Activated CD4-positive, alpha-beta T cell treated with anti-CD3 and anti-CD28 coated beads, Interleukin-2, amount 50 U/mL, for 48 hours (primary cell): Measurements from ENCODE around the gene SMAD4.
A peak's percentile ranks its signal among the peaks of the same experiment; 100 is the strongest.
"Not testable (repeated sequence)": the region's sequence is repeated elsewhere in the genome, so short reads cannot be mapped to it uniquely, and the experiment has no call there.

ENCODE experiments used
- DNase-seq, 2 experiments: peaks; one replicate each; pipeline ENCODE4 v3.0.0-alpha.2; 2020

SMAD4 gene

DNA sequence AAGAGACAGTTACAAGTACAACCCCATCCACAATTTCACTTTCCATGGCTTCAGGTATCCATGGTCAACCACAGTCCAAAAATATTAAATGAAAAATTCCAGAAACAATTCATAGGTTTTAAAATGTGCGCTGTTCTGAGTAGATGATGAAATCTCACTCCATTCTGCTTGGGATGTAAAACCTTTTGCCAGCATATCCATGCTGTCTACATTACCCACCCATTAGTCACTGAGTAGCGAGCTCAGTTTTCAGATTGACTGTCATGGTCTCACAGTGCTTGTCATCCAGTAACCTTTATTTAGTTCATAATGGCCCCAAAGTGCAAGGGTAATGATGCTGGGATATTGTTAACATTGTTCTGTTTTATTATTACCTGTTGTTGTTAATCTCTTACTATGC is 40.5 kb downstream of the SMAD4 start:
- DNase-seq, result no peak

DNA sequence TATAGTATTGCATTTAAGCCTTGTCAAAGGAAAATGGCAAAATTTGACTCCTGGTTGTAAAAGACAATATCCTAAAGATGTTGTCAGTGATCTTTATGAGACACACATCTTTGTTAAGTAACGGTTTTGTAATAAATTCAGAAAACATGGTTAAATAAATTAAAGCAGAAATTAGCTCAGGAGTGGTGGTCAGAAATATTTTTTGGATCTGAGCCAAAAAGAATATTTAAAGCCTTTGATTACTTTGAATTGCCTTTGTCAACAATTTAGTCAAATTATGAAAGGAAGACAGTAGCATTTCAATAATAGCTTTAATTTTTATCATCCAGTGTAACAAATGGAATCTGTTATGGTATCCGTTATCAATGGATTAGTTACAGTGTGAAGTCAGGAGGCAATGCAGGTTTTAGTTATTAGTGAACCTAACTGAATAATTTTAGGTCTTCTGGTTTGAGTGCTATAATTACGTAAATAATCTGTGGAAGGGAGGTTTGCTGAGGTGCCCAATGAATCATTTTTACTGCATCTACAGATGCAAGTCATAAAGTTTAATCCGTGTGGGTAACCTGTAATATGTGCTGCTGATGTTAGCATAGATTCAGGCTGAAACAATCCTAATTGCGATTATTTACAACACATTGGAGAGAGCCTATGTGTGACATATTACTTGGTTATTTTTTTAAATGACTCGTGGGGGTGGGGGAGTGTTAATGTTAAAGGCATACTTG is 42.7 kb downstream of the SMAD4 start:
- DNase-seq, result no peak

DNA sequence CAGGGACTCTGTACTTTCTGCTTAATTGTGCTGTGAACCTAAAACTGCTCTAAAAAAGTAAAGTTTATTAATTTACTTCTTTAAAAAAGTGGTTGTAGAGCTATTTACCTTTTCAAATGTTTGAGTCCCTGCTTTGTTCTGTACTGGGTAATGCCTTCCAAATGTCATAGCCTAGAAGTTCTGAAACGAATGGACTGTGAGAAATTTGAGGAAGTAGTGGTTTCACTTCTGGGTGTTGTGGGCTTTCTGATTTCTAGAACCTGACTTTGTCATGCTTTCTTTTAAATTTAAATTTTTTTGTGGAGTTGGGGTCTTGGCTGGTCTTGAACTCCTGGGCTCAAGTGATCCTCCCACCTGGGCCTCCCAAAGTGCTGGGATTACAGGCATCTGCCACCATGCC is 44.6 kb downstream of the SMAD4 start:
- DNase-seq, result no peak

DNA sequence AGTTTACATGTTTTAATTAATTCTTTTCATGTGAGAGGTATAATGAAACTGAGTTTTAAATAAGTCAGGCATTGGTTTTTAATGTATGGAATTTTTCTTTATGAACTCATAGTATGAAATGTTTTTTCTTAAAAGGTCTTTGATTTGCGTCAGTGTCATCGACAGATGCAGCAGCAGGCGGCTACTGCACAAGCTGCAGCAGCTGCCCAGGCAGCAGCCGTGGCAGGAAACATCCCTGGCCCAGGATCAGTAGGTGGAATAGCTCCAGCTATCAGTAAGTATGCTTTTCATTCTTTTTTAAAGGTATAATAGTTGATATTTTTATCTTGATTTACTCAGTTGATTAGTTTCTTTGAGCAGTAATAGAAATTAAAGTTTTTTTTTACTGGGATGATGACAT is 46.5 kb downstream of the SMAD4 start:
- no peak for DNase-seq

DNA sequence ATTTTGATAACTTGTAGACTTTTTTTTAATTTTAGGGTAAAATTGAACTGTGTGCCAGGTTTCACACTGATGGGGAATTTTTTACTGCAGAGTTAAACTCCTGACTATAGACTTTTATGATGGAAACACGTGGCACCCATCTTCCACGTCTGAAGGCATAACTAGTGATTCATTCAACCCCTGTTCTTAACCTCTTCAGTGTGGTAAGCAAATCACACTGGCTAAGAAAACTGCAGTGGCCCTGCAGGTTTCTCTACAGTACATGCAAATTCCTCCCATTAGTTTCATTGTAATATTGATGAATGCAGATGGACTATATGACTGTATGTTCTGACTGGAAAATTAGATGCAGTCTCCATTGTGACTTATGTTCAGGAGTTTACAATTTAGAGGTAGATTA is 47.2 kb downstream of the SMAD4 start:
- DNase-seq, result no peak

DNA sequence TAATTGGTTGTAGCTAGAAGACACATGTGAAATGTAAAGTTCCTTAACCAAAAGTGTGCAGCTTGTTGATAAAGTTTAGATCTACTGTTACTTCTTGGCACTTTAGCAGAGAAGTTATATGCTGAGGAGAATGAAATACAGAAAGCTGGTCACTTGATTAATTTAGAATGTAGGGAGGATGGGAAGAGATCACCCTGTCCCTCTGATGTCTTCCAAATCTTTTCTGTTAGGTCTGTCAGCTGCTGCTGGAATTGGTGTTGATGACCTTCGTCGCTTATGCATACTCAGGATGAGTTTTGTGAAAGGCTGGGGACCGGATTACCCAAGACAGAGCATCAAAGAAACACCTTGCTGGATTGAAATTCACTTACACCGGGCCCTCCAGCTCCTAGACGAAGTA is 48.0 kb downstream of the SMAD4 start:
- no peak for DNase-seq

DNA sequence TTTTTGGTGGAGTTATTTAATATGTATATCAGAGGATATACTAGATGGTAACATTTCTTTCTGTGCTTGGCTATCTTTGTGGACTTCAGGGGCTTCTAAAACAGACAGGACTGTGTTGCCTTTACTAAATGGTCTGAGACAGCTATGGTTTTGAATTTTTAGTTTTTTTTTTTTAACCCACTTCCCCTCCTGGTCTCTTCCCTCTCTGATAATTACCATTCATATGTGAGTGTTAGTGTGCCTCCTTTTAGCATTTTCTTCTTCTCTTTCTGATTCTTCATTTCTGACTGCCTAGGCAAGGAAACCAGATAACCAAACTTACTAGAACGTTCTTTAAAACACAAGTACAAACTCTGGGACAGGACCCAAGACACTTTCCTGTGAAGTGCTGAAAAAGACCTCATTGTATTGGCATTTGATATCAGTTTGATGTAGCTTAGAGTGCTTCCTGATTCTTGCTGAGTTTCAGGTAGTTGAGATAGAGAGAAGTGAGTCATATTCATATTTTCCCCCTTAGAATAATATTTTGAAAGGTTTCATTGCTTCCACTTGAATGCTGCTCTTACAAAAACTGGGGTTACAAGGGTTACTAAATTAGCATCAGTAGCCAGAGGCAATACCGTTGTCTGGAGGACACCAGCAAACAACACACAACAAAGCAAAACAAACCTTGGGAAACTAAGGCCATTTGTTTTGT is 52.7 kb downstream of the SMAD4 start:
- DNase-seq, result no peak

DNA sequence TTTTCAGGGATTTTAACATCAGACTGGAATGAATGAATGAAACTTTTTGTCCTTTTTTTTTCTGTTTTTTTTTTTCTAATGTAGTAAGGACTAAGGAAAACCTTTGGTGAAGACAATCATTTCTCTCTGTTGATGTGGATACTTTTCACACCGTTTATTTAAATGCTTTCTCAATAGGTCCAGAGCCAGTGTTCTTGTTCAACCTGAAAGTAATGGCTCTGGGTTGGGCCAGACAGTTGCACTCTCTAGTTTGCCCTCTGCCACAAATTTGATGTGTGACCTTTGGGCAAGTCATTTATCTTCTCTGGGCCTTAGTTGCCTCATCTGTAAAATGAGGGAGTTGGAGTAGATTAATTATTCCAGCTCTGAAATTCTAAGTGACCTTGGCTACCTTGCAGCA is 53.4 kb downstream of the SMAD4 start:
- DNase-seq, result no peak

DNA sequence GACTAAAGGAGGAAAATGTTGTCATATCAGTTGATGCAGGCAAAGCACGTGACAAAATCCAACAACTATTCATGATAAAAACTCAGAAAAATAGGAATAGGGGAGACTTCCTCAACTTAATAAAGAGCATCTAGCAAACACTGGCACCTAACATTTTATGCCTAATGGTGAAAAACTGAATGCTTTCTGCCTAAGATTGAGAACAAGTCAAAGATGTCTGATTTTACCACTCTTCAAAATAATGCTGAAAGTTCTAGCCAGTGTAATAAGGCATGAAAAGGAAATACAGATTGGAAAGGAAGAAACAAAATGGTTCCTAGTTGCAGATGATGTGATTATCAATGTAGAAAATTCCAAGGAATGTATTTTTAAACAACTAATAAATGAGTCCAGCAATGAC is 58.4 kb downstream of the SMAD4 start:
- DNase-seq, result no peak

DNA sequence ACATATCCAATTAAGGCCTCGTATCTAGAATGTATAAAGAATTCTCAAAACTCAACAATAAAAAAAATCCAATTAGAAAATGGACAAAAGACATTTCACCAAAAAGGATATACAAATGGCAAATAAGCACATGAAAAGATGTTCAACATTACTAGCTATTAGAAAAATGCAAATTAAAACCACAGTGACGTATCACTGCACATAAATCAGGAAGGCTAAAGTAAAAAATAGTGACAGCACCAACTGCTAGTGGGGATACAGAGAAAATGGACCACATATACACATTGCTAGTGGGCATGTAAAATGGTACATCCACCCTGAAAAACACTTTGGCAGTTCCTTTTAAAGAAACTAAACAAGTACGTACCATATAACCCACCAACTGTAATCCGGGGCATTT is 59.7 kb downstream of the SMAD4 start:
- no peak for DNase-seq

DNA sequence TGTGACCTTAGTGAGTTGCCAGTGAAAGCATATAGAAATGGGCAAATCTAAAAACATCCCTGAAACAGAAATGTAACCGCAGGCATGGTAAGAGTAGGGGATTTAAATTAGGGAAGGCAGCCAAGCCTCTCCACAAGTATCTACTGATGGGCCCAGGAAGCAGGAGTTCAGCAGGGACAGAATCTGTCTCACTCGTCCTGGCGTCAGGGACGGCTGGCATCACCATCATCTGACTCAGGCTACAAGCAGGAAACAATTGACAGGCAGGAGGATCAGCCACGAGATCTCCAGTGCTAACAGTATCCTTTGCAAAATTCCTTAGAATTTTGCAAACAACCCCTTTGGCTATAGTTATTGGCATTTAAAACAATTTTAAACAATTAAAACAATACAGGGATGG is 61.3 kb downstream of the SMAD4 start:
- no peak for DNase-seq

DNA sequence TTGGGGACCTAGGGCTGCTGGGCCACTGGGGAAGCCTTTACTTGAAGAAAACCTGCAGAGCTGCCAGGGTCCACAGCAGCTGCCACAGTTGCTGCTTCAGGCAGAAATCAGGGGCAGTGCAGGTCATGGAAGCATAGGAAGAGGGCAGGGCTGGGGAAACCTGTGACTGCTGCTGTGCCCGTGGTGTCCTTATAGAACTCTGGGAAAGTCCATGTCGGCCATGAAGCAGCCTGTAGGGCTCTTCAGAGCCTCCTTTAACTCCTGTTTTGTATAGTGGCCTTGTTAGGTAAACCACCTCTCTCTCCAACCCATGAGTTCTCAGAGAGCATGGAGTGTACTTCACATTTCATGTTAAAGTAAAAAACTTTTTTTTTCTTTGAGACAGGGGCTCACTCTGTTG is 62.1 kb downstream of the SMAD4 start:
- DNase-seq, result no peak

DNA sequence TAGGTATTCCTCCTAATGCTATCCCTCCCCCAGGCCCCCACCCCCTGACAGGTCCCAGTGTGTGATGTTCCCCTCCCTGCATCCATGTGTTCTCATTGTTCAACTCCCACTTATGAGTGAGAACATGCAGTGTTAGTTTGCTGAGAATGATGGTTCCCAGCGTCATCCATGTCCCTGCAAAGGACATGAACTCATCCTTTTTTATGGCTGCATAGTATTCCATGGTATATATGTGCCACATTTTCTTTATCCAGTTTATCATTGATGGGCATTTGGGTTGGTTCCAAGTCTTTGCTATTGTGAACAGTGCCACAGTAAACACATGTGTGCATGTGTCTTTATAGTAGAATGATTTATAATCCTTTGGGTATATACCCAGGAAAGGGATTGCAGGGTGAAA is 63.0 kb downstream of the SMAD4 start:
- DNase-seq, result not testable (repeated sequence)

DNA sequence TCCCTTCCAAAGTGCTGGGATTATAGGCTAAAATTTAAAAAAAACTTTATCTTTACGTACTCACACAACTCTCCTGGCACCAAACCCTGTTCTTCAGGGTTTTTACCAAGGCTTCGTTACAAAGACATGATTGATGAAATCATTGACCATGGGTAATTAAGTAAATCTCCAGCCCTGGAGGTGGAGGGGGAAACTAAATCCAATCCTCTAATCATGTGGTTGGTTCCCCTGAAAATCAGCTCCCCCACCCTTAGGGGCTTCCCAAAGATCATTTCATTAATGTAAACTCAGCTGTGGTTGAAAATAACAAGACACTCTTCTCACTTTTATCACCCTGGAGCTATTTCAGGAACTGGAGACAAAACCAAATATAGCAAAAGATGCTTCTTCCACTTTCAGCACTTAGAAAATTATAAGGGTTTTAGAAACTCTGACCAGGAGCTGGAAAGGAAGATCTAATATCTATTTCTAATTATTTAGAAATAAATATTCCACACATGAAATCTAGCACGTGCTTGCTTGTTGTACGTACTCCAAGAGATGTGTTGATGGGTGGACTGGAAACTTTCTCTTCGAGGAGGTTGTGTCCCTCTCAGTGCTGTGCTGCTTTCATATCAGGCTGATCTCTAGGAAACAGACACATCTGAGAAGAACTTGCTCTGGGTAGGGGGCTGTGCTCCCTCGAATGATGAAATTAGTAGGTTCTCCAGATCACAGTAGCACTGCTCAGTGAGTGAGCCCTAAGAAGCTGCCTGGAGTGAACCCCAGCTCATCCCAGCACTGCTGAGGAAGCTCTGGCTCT is 67.2 kb downstream of the SMAD4 start:
- no peak for DNase-seq

DNA sequence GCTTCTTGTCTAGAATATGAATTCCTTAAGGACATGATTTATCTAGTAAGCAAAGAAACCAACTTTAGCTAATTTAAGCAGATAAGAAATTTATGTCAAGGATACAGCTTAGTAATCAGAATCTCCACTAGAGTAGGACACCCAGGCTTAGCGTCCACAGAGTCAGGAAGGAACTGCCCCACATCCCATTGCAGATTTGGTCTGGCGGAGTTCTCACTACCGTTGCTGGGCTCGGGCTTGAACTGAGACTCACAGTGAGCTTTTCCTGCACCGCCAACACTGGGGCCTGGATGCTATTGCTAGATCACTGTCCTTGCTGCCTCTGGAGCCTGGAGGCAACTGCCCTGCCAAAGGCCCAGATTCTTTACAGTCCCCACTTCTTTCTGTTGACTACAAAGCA is 68.1 kb downstream of the SMAD4 start:
- no peak for DNase-seq

DNA sequence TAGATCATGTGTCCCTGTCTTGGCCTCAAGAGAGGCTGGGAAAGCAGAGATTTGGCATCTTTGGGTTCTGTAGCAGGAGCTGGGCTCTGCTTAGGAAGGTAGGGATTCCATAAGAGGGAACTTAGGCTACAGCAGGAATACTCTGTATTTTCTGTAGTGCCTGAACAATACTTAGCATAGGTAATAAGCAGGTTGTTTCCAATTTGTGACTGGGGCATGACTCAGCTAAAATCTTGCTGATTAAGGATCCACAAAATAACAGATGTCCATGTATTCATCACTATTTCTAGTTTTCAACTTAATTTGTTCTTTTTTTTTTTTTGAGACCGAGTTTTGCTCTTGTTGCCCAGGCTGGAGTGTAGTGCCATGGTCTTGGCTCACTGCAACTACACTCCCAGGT is 68.5 kb downstream of the SMAD4 start:
- DNase-seq, result no peak

DNA sequence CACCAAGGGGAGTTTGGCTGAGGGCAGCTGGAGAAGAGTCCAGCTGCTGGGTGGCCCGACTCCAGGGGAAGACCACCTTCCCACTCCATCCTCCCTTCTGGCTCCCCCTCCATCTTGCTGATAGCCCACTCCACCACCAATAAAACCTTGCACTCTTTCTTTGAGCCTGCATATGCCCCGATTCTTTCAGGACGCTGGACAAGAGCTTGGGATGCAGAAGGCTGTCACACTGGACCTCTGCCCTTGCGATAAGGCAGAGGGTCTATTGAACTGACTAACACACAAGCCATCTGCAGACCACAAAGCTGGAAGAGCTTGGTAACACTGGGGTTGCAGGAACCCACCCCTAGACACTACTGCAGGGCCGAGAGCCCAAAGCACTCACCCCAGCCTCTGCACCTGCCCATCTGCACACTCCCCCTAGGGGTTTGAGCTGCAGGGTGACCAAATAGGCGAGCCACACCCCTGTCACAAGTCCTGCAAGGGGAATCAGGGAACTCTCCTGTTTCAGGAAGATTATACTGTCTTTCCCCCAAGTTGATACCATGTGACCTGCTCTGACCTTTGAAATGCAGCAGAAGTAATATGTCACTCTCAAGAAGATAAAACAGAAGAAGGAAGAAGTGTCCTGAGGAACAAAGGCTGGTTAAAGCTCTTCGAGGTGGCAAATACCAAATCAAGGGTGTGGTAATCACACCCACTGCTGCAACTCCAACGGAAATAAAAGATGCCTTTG is 70.5 kb downstream of the SMAD4 start:
- no peak for DNase-seq

DNA sequence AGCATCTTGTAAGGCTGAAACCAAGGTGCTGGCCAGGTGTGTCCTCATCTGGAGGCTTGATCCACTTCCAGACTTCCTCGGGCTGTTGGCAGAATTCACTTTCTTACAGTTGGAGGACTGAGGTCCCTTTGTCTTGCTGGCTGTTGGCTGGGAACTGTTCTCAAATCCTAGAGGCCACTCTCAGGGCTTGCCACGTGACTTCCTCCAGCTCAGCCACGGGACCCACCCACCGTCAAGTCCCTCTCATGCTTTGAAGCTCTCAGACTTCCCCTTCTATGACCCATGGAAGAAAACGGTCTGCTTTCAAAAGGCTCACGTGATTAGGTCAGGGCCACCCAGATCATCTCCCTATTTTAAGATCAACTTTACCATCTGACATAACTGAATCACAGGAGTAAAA is 77.1 kb downstream of the SMAD4 start:
- DNase-seq, result no peak

DNA sequence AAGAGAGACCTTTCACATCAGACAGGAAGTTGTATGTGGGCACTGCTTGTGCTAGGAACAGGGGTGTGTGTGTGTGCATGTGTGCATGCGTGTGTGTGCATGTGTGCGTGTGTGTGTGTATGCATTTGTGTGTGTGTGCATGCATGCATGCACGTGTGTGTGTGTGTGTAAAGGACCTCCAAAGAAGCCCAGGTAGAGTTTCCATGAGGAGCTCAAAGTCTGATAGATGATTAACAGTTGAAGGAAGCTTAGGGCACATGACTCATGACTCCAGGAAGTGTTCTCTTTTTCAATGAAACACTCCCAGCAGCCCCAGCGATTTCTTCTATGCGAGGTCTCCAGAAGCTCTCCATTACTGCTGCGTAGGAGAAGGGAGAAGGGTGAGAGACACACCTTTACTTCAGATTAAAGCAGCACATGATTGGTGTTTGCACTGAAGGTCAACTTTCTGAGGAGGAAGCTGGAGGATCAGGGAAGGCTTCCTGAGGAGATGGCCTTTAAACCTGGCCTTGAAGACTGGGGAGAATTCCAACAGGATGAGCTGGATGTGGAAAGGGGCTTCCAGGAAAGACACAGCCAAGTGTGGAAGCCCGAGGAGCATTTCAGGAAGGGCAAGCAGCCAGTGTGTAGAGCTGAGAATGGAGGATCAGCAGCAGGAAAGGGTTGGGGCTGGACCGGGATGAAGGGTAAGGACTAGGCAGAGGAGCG is 77.7 kb downstream of the SMAD4 start:
- no peak for DNase-seq

DNA sequence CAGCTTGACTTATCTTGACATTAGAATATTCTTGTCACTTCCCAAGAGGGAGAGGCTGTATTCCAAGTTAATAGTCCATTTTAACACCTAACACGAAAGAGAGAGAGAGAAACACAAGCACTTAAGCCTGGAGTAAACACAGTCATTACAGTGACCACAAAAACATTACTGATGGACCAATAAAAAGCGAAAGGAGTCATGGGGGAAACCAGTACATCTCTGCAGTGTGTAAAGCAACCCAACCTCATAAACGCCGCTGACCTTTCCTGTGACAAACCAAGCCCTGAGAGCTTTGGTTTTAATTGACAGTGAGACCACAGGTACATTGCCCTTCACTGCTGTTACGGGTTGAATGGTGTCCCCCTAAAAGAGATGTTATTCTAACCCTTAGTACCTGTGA is 78.3 kb downstream of the SMAD4 start:
- DNase-seq, result no peak

DNA sequence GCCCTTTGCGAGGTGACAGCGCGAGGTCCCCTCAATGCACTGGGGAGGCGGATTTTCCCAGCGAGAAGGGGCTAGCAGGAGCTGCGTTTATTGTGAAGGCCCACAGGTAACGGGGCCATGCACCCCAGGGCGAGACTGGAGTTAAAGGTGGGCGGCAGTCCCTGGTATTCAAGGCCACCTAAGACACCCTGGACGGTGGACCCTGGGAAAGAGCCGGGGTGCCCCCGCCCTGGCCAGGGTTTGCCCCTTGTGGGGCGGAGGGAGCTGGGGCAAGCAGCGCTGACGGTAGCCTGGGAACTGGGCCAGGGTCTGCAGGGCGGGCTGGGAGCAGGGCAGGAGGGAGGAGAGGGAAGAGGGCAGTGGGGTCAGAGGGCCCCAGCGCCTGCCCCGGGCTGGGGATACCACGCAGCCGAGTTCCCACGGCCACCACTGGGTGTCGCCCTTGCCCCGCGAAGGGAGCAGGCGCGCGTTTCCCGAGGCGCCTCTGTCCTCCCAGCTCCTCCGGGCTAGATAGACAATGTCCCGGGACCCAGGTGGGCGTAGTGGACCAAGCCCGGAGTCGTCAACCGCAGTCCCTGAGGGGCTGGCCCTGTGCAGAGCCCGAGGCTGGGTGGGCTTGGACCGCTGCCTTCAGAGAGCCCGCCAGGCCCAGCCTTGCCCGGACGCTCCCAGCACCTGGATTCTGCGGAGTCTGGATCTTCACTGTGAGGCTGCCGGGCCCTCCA is 80.2 kb downstream of the SMAD4 start:
- peak; percentile 82 to 84 for DNase-seq
